ENCODE data around the gene TBC1D22A.
A peak's percentile ranks its signal among the peaks of the same experiment; 100 is the strongest.

TBC1D22A gene

DNA sequence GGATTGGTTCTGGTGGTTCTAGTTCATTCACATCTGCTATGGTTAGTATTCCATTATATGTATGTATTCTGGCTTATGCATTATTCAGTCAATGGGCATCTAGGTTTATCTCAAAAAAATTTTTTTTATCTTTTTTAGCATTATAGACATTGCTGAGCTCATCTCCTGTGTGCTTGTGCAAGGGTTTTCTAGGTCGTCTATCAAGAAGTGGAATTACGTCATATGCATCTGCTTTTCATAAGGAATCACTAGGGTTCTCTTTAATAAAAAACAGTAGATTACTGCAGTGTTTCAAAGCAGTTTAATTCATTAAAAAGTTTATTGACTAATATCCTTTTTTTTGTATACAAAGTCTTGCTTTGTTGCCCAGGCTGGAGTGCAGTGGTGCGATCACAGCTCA, 21.3 kb downstream of the TBC1D22A start:
- H3K9ac ChIP-seq (ENCODE audit: low read length) = no peak overlapping the region
- H3K4me2 ChIP-seq (ENCODE audit: low read length) = no peak overlapping the region
- H3F3A ChIP-seq (ENCODE audit: insufficient read depth, low read length) = no peaks in the 10 kb centered on the region
- no peak overlapping the region for H3K27ac ChIP-seq (ENCODE audit: low read depth, low read length, poor library complexity, severe bottlenecking)
- H3K4me1 ChIP-seq (ENCODE audit: insufficient read depth, low read length, severe bottlenecking) = peaks cover 33% of the 10 kb centered on the region
- H3K9me2 ChIP-seq (ENCODE audit: low read depth, low read length) = no peaks in the 10 kb centered on the region
- no peak overlapping the region for H2AFZ ChIP-seq (ENCODE audit: low read length)
- H3K79me2 ChIP-seq (ENCODE audit: insufficient read depth, low read length) = peaks cover 85% of the 10 kb centered on the region
- H3K36me3 ChIP-seq (ENCODE audit: insufficient read depth, low read length) = peaks cover 43% of the 10 kb centered on the region
- H3K9me3 ChIP-seq (ENCODE audit: low read length) = 0 out of 2 replicates have a peak, but pooled peaks cover 2% of the 10 kb centered on the region
- H4K20me1 ChIP-seq (ENCODE audit: insufficient read depth, low read length) = no peaks in the 10 kb centered on the region
- TF ChIP-seq, protein P1, sequence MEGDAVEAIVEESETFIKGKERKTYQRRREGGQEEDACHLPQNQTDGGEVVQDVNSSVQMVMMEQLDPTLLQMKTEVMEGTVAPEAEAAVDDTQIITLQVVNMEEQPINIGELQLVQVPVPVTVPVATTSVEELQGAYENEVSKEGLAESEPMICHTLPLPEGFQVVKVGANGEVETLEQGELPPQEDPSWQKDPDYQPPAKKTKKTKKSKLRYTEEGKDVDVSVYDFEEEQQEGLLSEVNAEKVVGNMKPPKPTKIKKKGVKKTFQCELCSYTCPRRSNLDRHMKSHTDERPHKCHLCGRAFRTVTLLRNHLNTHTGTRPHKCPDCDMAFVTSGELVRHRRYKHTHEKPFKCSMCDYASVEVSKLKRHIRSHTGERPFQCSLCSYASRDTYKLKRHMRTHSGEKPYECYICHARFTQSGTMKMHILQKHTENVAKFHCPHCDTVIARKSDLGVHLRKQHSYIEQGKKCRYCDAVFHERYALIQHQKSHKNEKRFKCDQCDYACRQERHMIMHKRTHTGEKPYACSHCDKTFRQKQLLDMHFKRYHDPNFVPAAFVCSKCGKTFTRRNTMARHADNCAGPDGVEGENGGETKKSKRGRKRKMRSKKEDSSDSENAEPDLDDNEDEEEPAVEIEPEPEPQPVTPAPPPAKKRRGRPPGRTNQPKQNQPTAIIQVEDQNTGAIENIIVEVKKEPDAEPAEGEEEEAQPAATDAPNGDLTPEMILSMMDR (IDR thresholded peaks at IDR 0.05; ENCODE audit: low read length) = no peak
- TF ChIP-seq EZH2 (IDR thresholded peaks at IDR 0.05; ENCODE audit: borderline replicate concordance, low read length) = no peak
- no peak overlapping the region for H3K4me3 ChIP-seq (ENCODE audit: low read depth, low read length, poor library complexity, severe bottlenecking)
- H3K27me3 ChIP-seq (ENCODE audit: insufficient read depth, low read length) = no peaks in the 10 kb centered on the region

DNA sequence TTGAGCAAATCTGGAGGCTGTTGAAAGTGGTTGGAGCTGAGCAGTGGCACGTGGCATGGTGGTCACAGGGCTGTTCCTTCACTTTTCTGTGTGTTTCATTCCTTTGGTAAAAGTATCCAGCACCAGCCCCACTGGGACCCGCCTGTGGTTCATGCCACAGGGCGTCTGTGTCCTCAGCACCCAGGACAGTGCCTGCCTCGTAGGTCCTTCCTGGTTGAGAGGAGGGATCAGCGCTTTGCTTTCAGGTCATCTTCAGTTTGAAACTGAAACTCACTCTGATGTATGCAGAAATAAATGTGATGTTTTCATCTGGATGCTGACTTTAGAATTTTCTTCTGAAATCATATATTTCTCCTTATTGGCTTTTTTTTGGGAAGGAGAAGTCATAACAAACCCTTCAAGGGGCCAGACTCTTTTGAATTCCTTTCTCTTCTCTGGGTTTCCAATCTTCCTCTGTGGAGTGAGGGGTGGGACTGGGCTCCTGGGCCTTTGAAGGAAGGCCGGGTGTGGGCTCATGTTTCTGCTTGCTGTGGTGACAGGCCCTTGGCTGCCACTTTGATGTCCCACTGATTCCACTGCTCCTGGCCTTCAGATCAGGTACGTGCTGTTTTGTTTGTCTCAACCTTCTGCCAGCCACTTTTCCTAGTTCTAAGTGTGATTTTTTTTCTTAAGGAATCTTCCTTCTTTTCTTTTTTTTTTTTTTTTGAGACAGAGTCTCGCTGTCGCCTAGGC, 26.2 kb downstream of the TBC1D22A start:
- H3K27ac ChIP-seq (ENCODE audit: low read depth, low read length, poor library complexity, severe bottlenecking) = peak overlapping the region; percentile 32
- peaks cover 52% of the 10 kb centered on the region for H3K79me2 ChIP-seq (ENCODE audit: insufficient read depth, low read length)
- H3K9ac ChIP-seq (ENCODE audit: low read length) = no peak overlapping the region

DNA sequence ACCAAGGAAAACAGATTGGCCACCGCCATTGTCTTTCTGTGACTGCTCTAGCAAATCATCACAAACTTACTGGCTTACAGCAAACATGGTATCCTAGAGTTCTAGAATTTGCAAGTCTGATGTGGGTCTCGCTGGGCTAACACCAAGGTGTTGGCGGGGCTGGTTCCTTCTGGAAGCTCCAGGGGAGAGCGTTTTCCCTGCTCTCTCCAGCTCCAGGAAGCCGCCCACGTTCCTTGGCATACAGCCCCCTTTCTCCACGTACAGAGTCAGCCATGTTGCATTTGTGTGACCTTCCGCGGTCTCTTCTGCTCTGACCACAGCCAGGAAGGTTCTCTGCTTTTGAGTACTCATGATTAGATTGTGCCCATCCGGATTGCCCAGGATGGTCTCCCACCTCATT, 27.5 kb downstream of the TBC1D22A start:
- H3K9me2 ChIP-seq (ENCODE audit: low read depth, low read length) = no peaks in the 10 kb centered on the region
- H3F3A ChIP-seq (ENCODE audit: insufficient read depth, low read length) = no peaks in the 10 kb centered on the region
- no peak for TF ChIP-seq EZH2 (IDR thresholded peaks at IDR 0.05; ENCODE audit: borderline replicate concordance, low read length)
- TF ChIP-seq, protein P1 (IDR thresholded peaks at IDR 0.05; ENCODE audit: low read length) = no peak
- H4K20me1 ChIP-seq (ENCODE audit: insufficient read depth, low read length) = no peaks in the 10 kb centered on the region
- H3K9me3 ChIP-seq (ENCODE audit: low read length) = 0 out of 2 replicates have a peak, but pooled peaks cover 2% of the 10 kb centered on the region
- H3K27me3 ChIP-seq (ENCODE audit: insufficient read depth, low read length) = no peaks in the 10 kb centered on the region
- no peak overlapping the region; the same call in 1 of the 2 replicates for H3K4me2 ChIP-seq (ENCODE audit: low read length)
- H3K4me3 ChIP-seq (ENCODE audit: low read depth, low read length, poor library complexity, severe bottlenecking) = no peak overlapping the region
- H3K27ac ChIP-seq (ENCODE audit: low read depth, low read length, poor library complexity, severe bottlenecking) = no peak overlapping the region
- H2AFZ ChIP-seq (ENCODE audit: low read length) = no peak overlapping the region
- H3K4me1 ChIP-seq (ENCODE audit: insufficient read depth, low read length, severe bottlenecking) = peaks cover 33% of the 10 kb centered on the region
- peaks cover 50% of the 10 kb centered on the region for H3K36me3 ChIP-seq (ENCODE audit: insufficient read depth, low read length)
- H3K79me2 ChIP-seq (ENCODE audit: insufficient read depth, low read length) = peaks cover 38% of the 10 kb centered on the region
- H3K9ac ChIP-seq (ENCODE audit: low read length) = no peak overlapping the region; the same call in 1 of the 2 replicates

More for the DNA sequence above, 26.2 kb downstream of the TBC1D22A start:
- H3K36me3 ChIP-seq (ENCODE audit: insufficient read depth, low read length) = peaks cover 44% of the 10 kb centered on the region
- H4K20me1 ChIP-seq (ENCODE audit: insufficient read depth, low read length) = no peaks in the 10 kb centered on the region
- H3K4me1 ChIP-seq (ENCODE audit: insufficient read depth, low read length, severe bottlenecking) = peaks cover 33% of the 10 kb centered on the region
- TF ChIP-seq, protein P1 (IDR thresholded peaks at IDR 0.05; ENCODE audit: low read length) = no peak
- no peak for TF ChIP-seq EZH2 (IDR thresholded peaks at IDR 0.05; ENCODE audit: borderline replicate concordance, low read length)
- H3K4me2 ChIP-seq (ENCODE audit: low read length) = no peak overlapping the region; the same call in 1 of the 2 replicates
- H3K9me3 ChIP-seq (ENCODE audit: low read length) = 0 out of 2 replicates have a peak, but pooled peaks cover 2% of the 10 kb centered on the region
- no peak overlapping the region for H3K4me3 ChIP-seq (ENCODE audit: low read depth, low read length, poor library complexity, severe bottlenecking)
- H2AFZ ChIP-seq (ENCODE audit: low read length) = no peak overlapping the region
- no peaks in the 10 kb centered on the region for H3K9me2 ChIP-seq (ENCODE audit: low read depth, low read length)
- no peaks in the 10 kb centered on the region for H3F3A ChIP-seq (ENCODE audit: insufficient read depth, low read length)
- no peaks in the 10 kb centered on the region for H3K27me3 ChIP-seq (ENCODE audit: insufficient read depth, low read length)
